HepG2 (cell line): Measurements from ENCODE around the gene KLHDC4. TPM values are rescaled to one million over a fixed set of nuclear protein-coding genes. Genes with fewer than 3 reads are reported as not detected.

Experiments
- HMG20A ChIP-seq: IDR thresholded peaks from 2 replicates; pipeline ENCODE4 v1.6.1; 2016; ENCODE audit warnings: borderline replicate concordance
- KDM5A ChIP-seq: fragments of 200-600 bp; sonication (generic); IDR thresholded peaks from 2 replicates; pipeline ENCODE4 v1.7.0; 2018; ENCODE audit warnings: antibody characterized with exemption, mild to moderate bottlenecking, low read length, borderline replicate concordance
- KDM6A ChIP-seq: IDR thresholded peaks from 2 replicates; pipeline ENCODE4 v1.6.1; 2016; ENCODE audit warnings: low read depth
- MED1 ChIP-seq: sonication (generic); formaldehyde crosslinking; IDR thresholded peaks from 2 replicates; pipeline ENCODE4 v1.4.0; 2020; ENCODE audit warnings: missing genetic modification reagents
- MIER3 ChIP-seq: IDR thresholded peaks from 2 replicates; pipeline ENCODE4 v1.6.1; 2016; ENCODE audit warnings: missing compliant biosample characterization, borderline replicate concordance
- MTA3 ChIP-seq: sonication (generic); formaldehyde crosslinking; IDR thresholded peaks from 2 replicates; pipeline ENCODE4 v1.4.0; 2020; ENCODE audit warnings: missing genetic modification reagents
- NCOR1 ChIP-seq: fragments of 200-600 bp; sonication (generic); IDR thresholded peaks from 2 replicates; pipeline ENCODE4 v1.7.0; 2017; ENCODE audit warnings: antibody characterized with exemption, low read length, borderline replicate concordance
- PCBP2 ChIP-seq: fragments of 200-400 bp; formaldehyde crosslinking; optimal IDR thresholded peaks from 2 replicates; pipeline ENCODE3; 2018; ENCODE audit warnings: low read length, low read depth; ENCODE audit not compliant: poor library complexity, severe bottlenecking
- POLR2A ChIP-seq, 2 experiments: IDR thresholded peaks; 2 replicates each; pipeline ENCODE4 v1.6.1; 2011; ENCODE audit warnings: low read depth in 2 of 2, low read length in 2 of 2, mild to moderate bottlenecking in 1 of 2, moderate library complexity in 1 of 2; ENCODE audit not compliant: insufficient read depth in 1 of 2
- POLR2G ChIP-seq: fragments of 200-400 bp; formaldehyde crosslinking; IDR thresholded peaks from 2 replicates; pipeline ENCODE4 v1.6.1; 2018; ENCODE audit warnings: mild to moderate bottlenecking, low read depth, low read length, moderate library complexity
- SCMH1 ChIP-seq: sonication (generic); formaldehyde crosslinking; IDR thresholded peaks from 2 replicates; pipeline ENCODE4 v1.9.0; 2021; ENCODE audit warnings: missing genetic modification reagents, mild to moderate bottlenecking, borderline replicate concordance
- SIN3A ChIP-seq: IDR thresholded peaks from 2 replicates; pipeline ENCODE4 v1.6.1; 2011; ENCODE audit warnings: low read depth, mild to moderate bottlenecking, control low read depth, low read length, borderline replicate concordance
- ZKSCAN8 ChIP-seq: IDR thresholded peaks from 2 replicates; pipeline ENCODE4 v1.6.1; 2016; ENCODE audit warnings: borderline replicate concordance, missing genetic modification reagents, missing compliant biosample characterization
- ZNF180 ChIP-seq: sonication (generic); formaldehyde crosslinking; IDR thresholded peaks from 2 replicates; pipeline ENCODE4 v1.4.0; 2020; ENCODE audit warnings: low read depth, missing genetic modification reagents, borderline replicate concordance
- ZNF20 ChIP-seq: sonication (generic); formaldehyde crosslinking; IDR thresholded peaks from 2 replicates; pipeline ENCODE4 v1.4.0; 2020; ENCODE audit warnings: mild to moderate bottlenecking, moderate library complexity, missing genetic modification reagents
- ZNF264 ChIP-seq: sonication (generic); formaldehyde crosslinking; IDR thresholded peaks from 2 replicates; pipeline ENCODE4 v1.4.0; 2020; ENCODE audit warnings: missing genetic modification reagents
- ZNF317 ChIP-seq: sonication (generic); formaldehyde crosslinking; IDR thresholded peaks from 2 replicates; pipeline ENCODE4 v1.5.0; 2020; ENCODE audit warnings: mild to moderate bottlenecking, missing genetic modification reagents
- polyA plus RNA-seq, 8 experiments: library from polyadenylated mRNA; depleted of rRNA in 3 of 8; stranded (reverse) in 7 of 8; unstranded in 1 of 8; fragments of >200 nt; fragmentation: Illumina TruSeq in 4 of 8; extraction: Trizol in 4 of 8; gene quantifications; 2 replicates each; pipeline versions ENCODE4 v1.2.1 to v1.2.3, GENCODE V29; 2011 to 2016; ENCODE audit warnings: low read depth in 4 of 8, missing spikeins in 1 of 8, mixed read lengths in 1 of 8; ENCODE audit not compliant: insufficient read depth in 1 of 8
- total RNA-seq, 5 experiments: library from RNA; depleted of rRNA; stranded (reverse); fragments of >200 nt; fragmentation: Illumina TruSeq; extraction: Trizol; gene quantifications; 2 replicates each; pipeline ENCODE4 v1.2.3, GENCODE V29; 2016; ENCODE audit warnings: low read depth in 1 of 5
- TF ChIP-seq, protein P1 (sequence below): sonication (generic); formaldehyde crosslinking; IDR thresholded peaks from 2 replicates; pipeline ENCODE4 v1.8.0; 2022; ENCODE audit warnings: missing genetic modification reagents, mild to moderate bottlenecking, moderate library complexity, borderline replicate concordance
- TF ChIP-seq, protein P2 (sequence below), 2 experiments: sonication (generic) in 1 of 2; formaldehyde crosslinking in 1 of 2; IDR thresholded peaks; 2 replicates each; pipeline versions ENCODE4 v1.5.1 to v1.6.1; 2011 to 2020; ENCODE audit warnings: borderline replicate concordance in 1 of 2, low read depth in 1 of 2, low read length in 1 of 2, mild to moderate bottlenecking in 1 of 2, missing genetic modification reagents in 1 of 2, moderate library complexity in 1 of 2
- TF ChIP-seq, protein P3 (sequence below): sonication (generic); formaldehyde crosslinking; IDR thresholded peaks from 2 replicates; pipeline ENCODE4 v1.4.0; 2020; ENCODE audit warnings: low read depth, missing genetic modification reagents

KLHDC4 gene
- total and polyA plus RNA-seq, 2 of the 13 experiments (the other 11 are each of a cell fraction or from before 2014, with no cell fraction given), result 18.7 to 31.8 TPM

DNA sequence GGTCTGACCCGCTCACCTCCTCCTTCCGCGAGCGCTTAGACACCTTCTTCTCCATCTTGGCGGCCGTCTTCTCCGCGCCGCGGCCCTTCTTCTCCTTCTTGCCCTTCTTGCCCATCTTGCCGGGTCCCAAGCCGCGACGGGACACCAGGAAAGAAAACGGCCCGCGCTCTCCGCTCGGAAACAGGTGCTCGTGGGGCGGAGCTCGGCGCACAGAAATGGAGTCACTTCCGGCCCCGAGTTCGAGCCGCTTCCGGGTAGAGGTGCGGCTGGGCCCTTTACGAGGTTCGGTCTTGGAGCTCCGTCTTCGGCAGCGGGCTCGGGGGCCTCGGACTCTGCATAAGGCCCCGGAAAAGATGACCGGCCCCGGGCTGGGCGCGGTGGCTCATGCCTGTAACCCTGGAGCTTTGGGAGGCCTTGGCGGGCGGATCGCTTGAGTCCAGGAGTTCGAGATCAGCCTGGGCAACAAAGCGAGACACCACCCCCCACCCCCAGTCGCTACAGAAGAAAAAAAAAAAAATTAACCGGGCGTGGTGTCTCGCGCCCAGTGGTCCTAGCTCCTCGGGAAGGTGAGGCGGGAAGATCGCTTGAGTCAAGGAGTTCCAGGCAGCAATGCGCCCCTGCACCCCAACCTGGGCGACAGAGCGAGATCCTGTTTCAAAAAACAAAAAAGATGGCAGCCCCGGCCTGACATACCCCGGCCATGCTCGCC lies at the start of gene KLHDC4 (continued):
- TF ChIP-seq ZKSCAN8, result peak; percentile 78
- TF ChIP-seq ZNF264 (CRISPR knock-in tag), result no peak; the same call in 1 of the 2 replicates
- TF ChIP-seq MIER3, result peak; percentile 63; the same call in 1 of the 2 replicates
- TF ChIP-seq, protein P1, sequence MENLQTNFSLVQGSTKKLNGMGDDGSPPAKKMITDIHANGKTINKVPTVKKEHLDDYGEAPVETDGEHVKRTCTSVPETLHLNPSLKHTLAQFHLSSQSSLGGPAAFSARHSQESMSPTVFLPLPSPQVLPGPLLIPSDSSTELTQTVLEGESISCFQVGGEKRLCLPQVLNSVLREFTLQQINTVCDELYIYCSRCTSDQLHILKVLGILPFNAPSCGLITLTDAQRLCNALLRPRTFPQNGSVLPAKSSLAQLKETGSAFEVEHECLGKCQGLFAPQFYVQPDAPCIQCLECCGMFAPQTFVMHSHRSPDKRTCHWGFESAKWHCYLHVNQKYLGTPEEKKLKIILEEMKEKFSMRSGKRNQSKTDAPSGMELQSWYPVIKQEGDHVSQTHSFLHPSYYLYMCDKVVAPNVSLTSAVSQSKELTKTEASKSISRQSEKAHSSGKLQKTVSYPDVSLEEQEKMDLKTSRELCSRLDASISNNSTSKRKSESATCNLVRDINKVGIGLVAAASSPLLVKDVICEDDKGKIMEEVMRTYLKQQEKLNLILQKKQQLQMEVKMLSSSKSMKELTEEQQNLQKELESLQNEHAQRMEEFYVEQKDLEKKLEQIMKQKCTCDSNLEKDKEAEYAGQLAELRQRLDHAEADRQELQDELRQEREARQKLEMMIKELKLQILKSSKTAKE (CRISPR knock-in tag), result no peak
- TF ChIP-seq MTA3, result no peak
- TF ChIP-seq KDM5A, result peak; percentile 100
- TF ChIP-seq SIN3A, result peak; percentile 95
- TF ChIP-seq ZNF317 (CRISPR knock-in tag), result peak; percentile 85
- TF ChIP-seq POLR2G, result peak; percentile 98
- TF ChIP-seq MED1 (CRISPR knock-in tag), result peak; percentile 76
- no peak for TF ChIP-seq HMG20A (CRISPR knock-in tag)
- 0 out of 2 replicates have a peak, but pooled peaks have one; percentile 32 for TF ChIP-seq NCOR1
- no peak for TF ChIP-seq ZNF180
- TF ChIP-seq, protein P2, sequence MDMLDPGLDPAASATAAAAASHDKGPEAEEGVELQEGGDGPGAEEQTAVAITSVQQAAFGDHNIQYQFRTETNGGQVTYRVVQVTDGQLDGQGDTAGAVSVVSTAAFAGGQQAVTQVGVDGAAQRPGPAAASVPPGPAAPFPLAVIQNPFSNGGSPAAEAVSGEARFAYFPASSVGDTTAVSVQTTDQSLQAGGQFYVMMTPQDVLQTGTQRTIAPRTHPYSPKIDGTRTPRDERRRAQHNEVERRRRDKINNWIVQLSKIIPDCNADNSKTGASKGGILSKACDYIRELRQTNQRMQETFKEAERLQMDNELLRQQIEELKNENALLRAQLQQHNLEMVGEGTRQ (IDR thresholded peaks at IDR 0.05; ENCODE audit: low read depth, low read length), result 0 out of 2 replicates have a peak, but pooled peaks have one; percentile 5
- TF ChIP-seq, protein P2 (CRISPR knock-in tag; IDR thresholded peaks at IDR 0.05; ENCODE audit: borderline replicate concordance), result peak; percentile 18; the same call in 1 of the 2 replicates
- TF ChIP-seq, protein P3, sequence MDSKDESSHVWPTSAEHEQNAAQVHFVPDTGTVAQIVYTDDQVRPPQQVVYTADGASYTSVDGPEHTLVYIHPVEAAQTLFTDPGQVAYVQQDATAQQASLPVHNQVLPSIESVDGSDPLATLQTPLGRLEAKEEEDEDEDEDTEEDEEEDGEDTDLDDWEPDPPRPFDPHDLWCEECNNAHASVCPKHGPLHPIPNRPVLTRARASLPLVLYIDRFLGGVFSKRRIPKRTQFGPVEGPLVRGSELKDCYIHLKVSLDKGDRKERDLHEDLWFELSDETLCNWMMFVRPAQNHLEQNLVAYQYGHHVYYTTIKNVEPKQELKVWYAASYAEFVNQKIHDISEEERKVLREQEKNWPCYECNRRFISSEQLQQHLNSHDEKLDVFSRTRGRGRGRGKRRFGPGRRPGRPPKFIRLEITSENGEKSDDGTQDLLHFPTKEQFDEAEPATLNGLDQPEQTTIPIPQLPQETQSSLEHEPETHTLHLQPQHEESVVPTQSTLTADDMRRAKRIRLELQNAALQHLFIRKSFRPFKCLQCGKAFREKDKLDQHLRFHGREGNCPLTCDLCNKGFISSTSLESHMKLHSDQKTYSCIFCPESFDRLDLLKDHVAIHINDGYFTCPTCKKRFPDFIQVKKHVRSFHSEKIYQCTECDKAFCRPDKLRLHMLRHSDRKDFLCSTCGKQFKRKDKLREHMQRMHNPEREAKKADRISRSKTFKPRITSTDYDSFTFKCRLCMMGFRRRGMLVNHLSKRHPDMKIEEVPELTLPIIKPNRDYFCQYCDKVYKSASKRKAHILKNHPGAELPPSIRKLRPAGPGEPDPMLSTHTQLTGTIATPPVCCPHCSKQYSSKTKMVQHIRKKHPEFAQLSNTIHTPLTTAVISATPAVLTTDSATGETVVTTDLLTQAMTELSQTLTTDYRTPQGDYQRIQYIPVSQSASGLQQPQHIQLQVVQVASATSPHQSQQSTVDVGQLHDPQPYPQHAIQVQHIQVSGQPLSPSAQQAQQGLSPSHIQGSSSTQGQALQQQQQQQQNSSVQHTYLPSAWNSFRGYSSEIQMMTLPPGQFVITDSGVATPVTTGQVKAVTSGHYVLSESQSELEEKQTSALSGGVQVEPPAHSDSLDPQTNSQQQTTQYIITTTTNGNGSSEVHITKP (CRISPR knock-in tag), result peak; percentile 38; the same call in 1 of the 2 replicates
- no peak for TF ChIP-seq SCMH1 (CRISPR knock-in tag)
- 0 out of 2 replicates have a peak, but pooled peaks have one; percentile 49 for TF ChIP-seq ZNF20
- TF ChIP-seq POLR2A (IDR thresholded peaks at IDR 0.05; ENCODE audit: insufficient read depth in 1 of 2, low read depth in 2 of 2, low read length in 2 of 2), result peak; percentile 80 to 85
- no peak for TF ChIP-seq KDM6A (CRISPR knock-in tag)
- TF ChIP-seq PCBP2, result no peak
